ENCODE data around the gene DPF3.

DPF3 gene

GRCh38 chr14:72716476-72716875, 177.4 kb downstream of the DPF3 start:
- Histone ChIP-seq H3K4me1 (ENCODE audit: control insufficient read depth, insufficient read depth, low read length) (no peaks in the 10 kb centered on the region), H3K27me3 (ENCODE audit: control insufficient read depth, insufficient read depth, low read length) (no peaks in the 10 kb centered on the region), H3K27ac (ENCODE audit: low read length) (no peak overlapping the region), H3K9me3 (ENCODE audit: control insufficient read depth, insufficient read depth, low read length) (no peaks in the 10 kb centered on the region), H3K36me3 (ENCODE audit: control insufficient read depth, insufficient read depth, low read length) (no peaks in the 10 kb centered on the region), H3K4me3 (ENCODE audit: low read length) (no peak overlapping the region)
- no peak for DNase-seq (ENCODE audit: low read depth, low spot score)
- no CpG with 5 or more reads among the region's 4 CpGs for WGBS (ENCODE audit: insufficient coverage, insufficient read length)

DNA sequence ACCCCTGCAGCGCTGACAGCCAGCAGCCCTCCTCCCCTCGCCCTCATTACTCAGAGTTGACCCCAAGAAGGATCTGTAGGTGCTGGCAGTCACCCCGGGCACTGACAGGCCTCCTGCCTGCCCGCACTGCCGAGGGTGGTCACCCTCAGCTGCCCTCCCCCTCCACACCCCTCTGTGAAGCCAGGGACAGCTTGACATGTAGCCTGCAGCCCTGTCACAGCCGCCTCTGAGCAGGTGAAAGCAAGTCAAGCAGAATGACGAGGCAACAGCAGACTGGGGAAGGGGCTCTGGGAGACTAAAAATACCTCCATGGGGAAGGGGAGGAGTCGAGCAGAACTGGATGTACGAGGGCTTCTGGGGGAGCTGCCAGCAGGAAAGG, 178.1 kb downstream of the DPF3 start:
- Histone ChIP-seq H3K36me3 (ENCODE audit: control insufficient read depth, insufficient read depth, low read length) (no peaks in the 10 kb centered on the region), H3K4me1 (ENCODE audit: control insufficient read depth, insufficient read depth, low read length) (no peaks in the 10 kb centered on the region), H3K4me3 (ENCODE audit: low read length) (no peak overlapping the region), H3K27me3 (ENCODE audit: control insufficient read depth, insufficient read depth, low read length) (no peaks in the 10 kb centered on the region), H3K27ac (ENCODE audit: low read length) (no peak overlapping the region), H3K9me3 (ENCODE audit: control insufficient read depth, insufficient read depth, low read length) (no peaks in the 10 kb centered on the region)
- no CpG with 5 or more reads among the region's 9 CpGs for WGBS (ENCODE audit: insufficient coverage, insufficient read length)
- DNase-seq (ENCODE audit: low read depth, low spot score) = no peak

DNA sequence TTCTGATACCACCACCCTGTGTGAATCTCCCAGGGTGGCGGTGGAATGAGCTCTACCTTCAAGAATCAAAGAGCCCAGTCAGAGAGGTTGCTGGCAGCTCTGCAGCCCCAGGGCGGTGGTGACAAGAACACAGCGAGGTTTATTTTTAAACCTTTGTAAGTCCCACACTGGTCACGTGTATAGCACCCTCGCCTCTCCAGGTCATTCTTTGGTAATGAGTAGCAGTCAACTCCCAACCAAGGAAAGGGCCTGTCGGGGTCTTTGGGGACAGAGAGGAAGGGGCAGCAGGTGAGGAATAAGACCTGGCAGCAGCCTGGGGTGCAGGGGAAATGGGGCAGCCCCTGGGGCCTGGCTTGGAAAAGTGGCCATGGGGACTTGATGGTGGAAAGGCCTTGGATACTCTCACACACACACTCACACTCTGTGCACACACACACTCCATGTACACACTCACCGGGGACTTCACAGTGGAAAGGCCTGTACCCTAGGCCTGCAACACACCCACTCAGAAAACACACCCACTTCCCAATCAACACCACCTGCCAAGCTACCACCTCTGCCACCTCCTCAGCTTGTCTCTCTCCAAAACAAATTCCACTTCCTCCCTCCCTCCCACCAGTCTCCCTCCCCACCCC, 178.6 kb downstream of the DPF3 start:
- no CpG with 5 or more reads among the region's 7 CpGs for WGBS (ENCODE audit: insufficient coverage, insufficient read length)
- no peaks in the 10 kb centered on the region for H3K4me1 ChIP-seq (ENCODE audit: control insufficient read depth, insufficient read depth, low read length)
- no peak overlapping the region for H3K27ac ChIP-seq (ENCODE audit: low read length)
- no peak overlapping the region for H3K4me3 ChIP-seq (ENCODE audit: low read length)
- DNase-seq (ENCODE audit: low read depth, low spot score) = no peak
- H3K27me3 ChIP-seq (ENCODE audit: control insufficient read depth, insufficient read depth, low read length) = no peaks in the 10 kb centered on the region
- H3K9me3 ChIP-seq (ENCODE audit: control insufficient read depth, insufficient read depth, low read length) = no peaks in the 10 kb centered on the region
- no peaks in the 10 kb centered on the region for H3K36me3 ChIP-seq (ENCODE audit: control insufficient read depth, insufficient read depth, low read length)

- H3K4me3 ChIP-seq (ENCODE audit: low read length) = no peak overlapping the region
- H3K27me3 ChIP-seq (ENCODE audit: control insufficient read depth, insufficient read depth, low read length) = no peaks in the 10 kb centered on the region
- H3K27ac ChIP-seq (ENCODE audit: low read length) = no peak overlapping the region
- no peaks in the 10 kb centered on the region for H3K9me3 ChIP-seq (ENCODE audit: control insufficient read depth, insufficient read depth, low read length)
- no peaks in the 10 kb centered on the region for H3K4me1 ChIP-seq (ENCODE audit: control insufficient read depth, insufficient read depth, low read length)
- no peaks in the 10 kb centered on the region for H3K36me3 ChIP-seq (ENCODE audit: control insufficient read depth, insufficient read depth, low read length)
- WGBS (ENCODE audit: insufficient coverage, insufficient read length) = no CpG with 5 or more reads among the region's 8 CpGs
- no peak for DNase-seq (ENCODE audit: low read depth, low spot score)
These were observed 179.1 kb downstream of the DPF3 start for GRCh38 chr14:72714871-72715214.

DNA sequence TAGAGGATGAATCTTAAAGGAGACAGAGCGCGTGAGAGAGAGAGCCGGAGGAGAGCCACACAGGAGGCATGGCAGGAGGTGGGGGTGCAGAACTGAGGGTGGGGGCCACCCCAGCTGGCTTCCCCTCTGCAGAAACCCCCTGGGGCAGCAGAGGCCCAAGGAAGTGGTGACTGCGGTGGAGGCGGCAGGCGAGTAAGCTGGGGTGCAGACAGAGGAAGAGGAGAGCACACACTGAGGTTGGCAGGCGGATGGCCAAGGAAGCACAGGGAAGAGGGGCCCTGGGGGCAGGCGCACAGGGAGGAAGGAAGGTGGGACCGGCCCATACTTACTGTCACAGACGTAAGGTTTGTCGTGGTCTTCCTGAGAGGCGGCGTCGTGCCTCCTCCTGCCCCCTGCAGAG, 179.8 kb downstream of the DPF3 start:
- Histone ChIP-seq H3K9me3 (ENCODE audit: control insufficient read depth, insufficient read depth, low read length) (no peaks in the 10 kb centered on the region), H3K4me1 (ENCODE audit: control insufficient read depth, insufficient read depth, low read length) (no peaks in the 10 kb centered on the region), H3K4me3 (ENCODE audit: low read length) (no peak overlapping the region), H3K27me3 (ENCODE audit: control insufficient read depth, insufficient read depth, low read length) (no peaks in the 10 kb centered on the region), H3K27ac (ENCODE audit: low read length) (no peak overlapping the region), H3K36me3 (ENCODE audit: control insufficient read depth, insufficient read depth, low read length) (no peaks in the 10 kb centered on the region)
- WGBS (ENCODE audit: insufficient coverage, insufficient read length) = no CpG with 5 or more reads among the region's 14 CpGs
- DNase-seq (ENCODE audit: low read depth, low spot score) = no peak

DNA sequence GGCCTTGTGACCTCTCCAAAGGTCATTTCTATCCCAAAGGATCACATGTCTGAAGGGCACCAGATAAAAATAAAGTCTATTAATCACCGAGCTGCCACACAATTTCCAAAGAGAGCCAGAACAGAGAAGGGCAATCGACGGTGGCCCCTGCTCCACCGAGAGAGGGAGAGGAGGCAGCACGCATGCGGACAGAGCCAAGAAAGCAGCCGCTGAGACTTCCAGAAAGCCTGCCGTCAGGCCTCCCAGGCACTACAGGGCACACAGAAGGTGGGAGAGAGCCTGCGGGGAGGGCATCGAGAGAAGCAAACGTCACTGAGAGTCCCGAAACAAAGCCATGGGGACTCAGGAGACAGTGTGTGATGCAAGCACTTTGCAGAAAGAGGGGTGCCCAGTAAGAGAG, 182.0 kb downstream of the DPF3 start:
- H3K9me3 ChIP-seq (ENCODE audit: control insufficient read depth, insufficient read depth, low read length) = no peaks in the 10 kb centered on the region
- DNase-seq (ENCODE audit: low read depth, low spot score) = no peak
- no peaks in the 10 kb centered on the region for H3K27me3 ChIP-seq (ENCODE audit: control insufficient read depth, insufficient read depth, low read length)
- no peak overlapping the region for H3K27ac ChIP-seq (ENCODE audit: low read length)
- no CpG with 5 or more reads among the region's 12 CpGs for WGBS (ENCODE audit: insufficient coverage, insufficient read length)
- no peaks in the 10 kb centered on the region for H3K36me3 ChIP-seq (ENCODE audit: control insufficient read depth, insufficient read depth, low read length)
- no peak overlapping the region for H3K4me3 ChIP-seq (ENCODE audit: low read length)
- no peaks in the 10 kb centered on the region for H3K4me1 ChIP-seq (ENCODE audit: control insufficient read depth, insufficient read depth, low read length)

- Histone ChIP-seq H3K36me3 (ENCODE audit: control insufficient read depth, insufficient read depth, low read length) (no peaks in the 10 kb centered on the region), H3K4me3 (ENCODE audit: low read length) (no peak overlapping the region), H3K27ac (ENCODE audit: low read length) (no peak overlapping the region), H3K4me1 (ENCODE audit: control insufficient read depth, insufficient read depth, low read length) (no peaks in the 10 kb centered on the region), H3K27me3 (ENCODE audit: control insufficient read depth, insufficient read depth, low read length) (no peaks in the 10 kb centered on the region), H3K9me3 (ENCODE audit: control insufficient read depth, insufficient read depth, low read length) (no peaks in the 10 kb centered on the region)
- DNase-seq (ENCODE audit: low read depth, low spot score) = no peak
- 100% methylated on average over 2 of the region's 7 CpGs for WGBS (ENCODE audit: insufficient coverage, insufficient read length)
These were observed 183.8 kb downstream of the DPF3 start for GRCh38 chr14:72709916-72710611.

- no peak for DNase-seq (ENCODE audit: low read depth, low spot score)
- no CpG with 5 or more reads among the region's 13 CpGs for WGBS (ENCODE audit: insufficient coverage, insufficient read length)
- H3K36me3 ChIP-seq (ENCODE audit: control insufficient read depth, insufficient read depth, low read length) = no peaks in the 10 kb centered on the region
- H3K4me1 ChIP-seq (ENCODE audit: control insufficient read depth, insufficient read depth, low read length) = no peaks in the 10 kb centered on the region
- no peak overlapping the region for H3K27ac ChIP-seq (ENCODE audit: low read length)
- H3K27me3 ChIP-seq (ENCODE audit: control insufficient read depth, insufficient read depth, low read length) = no peaks in the 10 kb centered on the region
- no peak overlapping the region for H3K4me3 ChIP-seq (ENCODE audit: low read length)
- no peaks in the 10 kb centered on the region for H3K9me3 ChIP-seq (ENCODE audit: control insufficient read depth, insufficient read depth, low read length)
These were observed 185.0 kb downstream of the DPF3 start for GRCh38 chr14:72708708-72709475.

DNA sequence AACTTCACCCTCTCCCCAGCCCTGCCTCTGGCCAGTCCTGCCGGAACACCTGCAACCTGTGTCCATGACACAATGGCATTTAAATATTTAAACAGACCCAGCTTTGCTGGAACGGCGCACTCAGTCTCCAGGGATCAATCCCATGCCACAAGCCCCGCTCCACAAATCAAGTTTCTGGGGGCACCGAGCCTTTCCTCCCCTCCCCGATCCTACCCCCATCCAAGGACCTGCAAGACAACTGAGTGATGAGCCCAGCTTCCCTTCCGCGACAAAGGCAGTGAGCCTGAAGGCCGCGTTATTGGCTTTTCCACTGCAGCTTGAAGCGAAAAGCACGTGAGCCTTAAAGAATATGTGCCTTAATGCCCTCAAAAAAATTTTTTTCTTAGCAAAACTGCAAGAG, 185.7 kb downstream of the DPF3 start:
- Histone ChIP-seq H3K9me3 (ENCODE audit: control insufficient read depth, insufficient read depth, low read length) (no peaks in the 10 kb centered on the region), H3K4me1 (ENCODE audit: control insufficient read depth, insufficient read depth, low read length) (no peaks in the 10 kb centered on the region), H3K36me3 (ENCODE audit: control insufficient read depth, insufficient read depth, low read length) (no peaks in the 10 kb centered on the region), H3K27ac (ENCODE audit: low read length) (no peak overlapping the region), H3K27me3 (ENCODE audit: control insufficient read depth, insufficient read depth, low read length) (no peaks in the 10 kb centered on the region), H3K4me3 (ENCODE audit: low read length) (no peak overlapping the region)
- DNase-seq (ENCODE audit: low read depth, low spot score) = no peak
- WGBS (ENCODE audit: insufficient coverage, insufficient read length) = no CpG with 5 or more reads among the region's 12 CpGs

DNA sequence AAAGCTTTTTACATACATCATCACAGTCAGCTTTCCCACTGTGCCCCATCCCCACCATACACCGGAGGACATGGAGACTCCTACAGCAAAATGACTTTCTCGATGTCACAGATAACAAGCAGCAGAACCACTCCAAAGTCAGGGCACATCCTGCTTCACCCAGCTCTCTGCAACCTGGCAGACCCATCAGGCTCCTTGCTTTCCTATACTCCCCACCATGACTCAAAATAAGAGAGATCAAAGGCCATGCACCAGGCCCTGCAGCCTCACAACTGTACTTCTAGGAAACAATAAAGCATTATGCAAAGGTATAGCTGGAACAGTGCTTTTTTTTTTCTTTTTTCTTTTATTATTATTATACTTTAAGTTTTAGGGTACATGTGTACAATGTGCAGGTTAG, 187.4 kb downstream of the DPF3 start:
- no peak for DNase-seq (ENCODE audit: low read depth, low spot score)
- no peaks in the 10 kb centered on the region for H3K36me3 ChIP-seq (ENCODE audit: control insufficient read depth, insufficient read depth, low read length)
- no peak overlapping the region for H3K4me3 ChIP-seq (ENCODE audit: low read length)
- WGBS (ENCODE audit: insufficient coverage, insufficient read length) = no CpG with 5 or more reads among the region's 2 CpGs
- no peaks in the 10 kb centered on the region for H3K27me3 ChIP-seq (ENCODE audit: control insufficient read depth, insufficient read depth, low read length)
- H3K27ac ChIP-seq (ENCODE audit: low read length) = no peak overlapping the region
- H3K9me3 ChIP-seq (ENCODE audit: control insufficient read depth, insufficient read depth, low read length) = no peaks in the 10 kb centered on the region
- H3K4me1 ChIP-seq (ENCODE audit: control insufficient read depth, insufficient read depth, low read length) = no peaks in the 10 kb centered on the region
